ENCODE measurements around the gene AKAP12. TPM values are rescaled to one million over a fixed set of nuclear protein-coding genes. Genes with fewer than 3 reads are reported as not detected.

Gene AKAP12
- total RNA-seq, 1 donor from 2014 or later = 5.0 TPM

DNA sequence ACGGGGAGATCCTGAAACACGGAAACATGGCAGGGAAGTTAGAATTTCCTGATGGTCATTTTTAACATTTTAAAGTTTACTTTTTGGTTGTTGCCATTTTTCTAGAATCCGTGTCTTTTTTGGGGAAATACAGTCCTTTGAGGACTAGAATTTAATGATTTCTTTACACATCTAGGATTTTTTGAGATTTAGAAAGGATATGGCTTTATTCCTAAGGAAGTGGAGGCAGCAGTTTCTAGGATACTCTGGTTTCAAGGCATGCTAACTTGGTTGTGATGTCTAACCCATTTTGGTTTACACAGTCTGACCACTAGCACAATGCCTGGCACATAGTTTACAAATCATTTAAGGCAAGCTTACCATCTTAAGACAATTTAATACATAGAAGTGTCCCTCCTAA is 152.7 kb downstream of the AKAP12 start:
- intact Hi-C loops (cut with micrococcal nuclease) = loop anchor here (2.0 to 10.0 kb wide), 4 partner anchors 14 to 1848 kb away; partner anchors contain the start of genes MTRF1L and PPIL4

GRCh38 chr6:151393410-151393809 is 153.6 kb downstream of the AKAP12 start:
- intact Hi-C loops (cut with micrococcal nuclease) = loop anchor here (2.0 to 10.0 kb wide), 4 partner anchors 13 to 1849 kb away; partner anchors contain the start of genes MTRF1L and PPIL4

GRCh38 chr6:151399679-151400078 is 159.9 kb downstream of the AKAP12 start:
- intact Hi-C loops (cut with micrococcal nuclease) = loop anchor here (10.0 kb wide), 2 partner anchors 775 to 1855 kb away; partner anchors contain the start of gene PPIL4

- intact Hi-C loops (cut with micrococcal nuclease) = no loop called here
Observed at GRCh38 chr6:151400473-151400872, 160.7 kb downstream of the AKAP12 start.

DNA sequence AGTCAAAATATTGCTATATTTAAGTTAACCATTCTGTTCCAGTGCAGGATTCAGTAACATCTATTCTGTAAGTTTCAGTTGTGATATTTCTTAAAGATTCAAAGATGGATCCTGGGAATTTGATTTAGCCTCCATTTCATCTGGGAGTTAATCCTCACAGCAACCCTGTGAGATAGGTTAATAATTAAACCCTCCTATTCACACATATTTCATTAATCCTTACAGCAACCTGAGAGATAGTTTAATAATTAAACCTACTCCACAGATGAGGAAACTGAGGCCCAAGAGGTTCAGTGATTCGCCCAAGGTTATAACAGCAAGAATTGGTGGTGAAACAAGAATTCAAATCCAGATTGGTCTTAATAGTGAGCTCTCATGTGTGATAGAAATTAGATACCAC is 162.5 kb downstream of the AKAP12 start:
- intact Hi-C loops (cut with micrococcal nuclease) = no loop called here

DNA sequence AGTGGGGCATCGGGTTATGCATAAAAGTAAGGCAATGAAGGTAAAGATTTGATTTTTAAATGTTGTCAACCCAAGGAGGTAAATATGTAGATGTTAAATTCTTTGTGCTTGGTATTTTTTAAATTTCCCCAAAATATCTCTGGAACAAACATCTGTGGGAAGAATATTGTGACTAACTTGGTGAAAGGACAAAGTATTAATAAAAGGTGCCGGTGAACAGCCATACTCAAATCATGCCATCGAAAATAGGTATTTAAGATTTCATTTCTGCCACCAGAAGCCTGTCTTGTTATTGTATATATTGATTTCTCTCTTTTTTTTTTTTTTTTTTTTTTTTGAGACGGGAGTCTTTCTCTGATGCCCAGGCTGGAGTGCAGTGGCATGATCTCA is 164.1 kb downstream of the AKAP12 start:
- intact Hi-C loops (cut with micrococcal nuclease) = no loop called here

Other genes starting within 250 kb of the AKAP12 start
- gene ZBTB2, start 151.6 kb downstream of the AKAP12 start, total RNA-seq = 24.6 and 26.7 TPM in 2 replicates
- gene RMND1, start 212.2 kb downstream of the AKAP12 start, total RNA-seq = 14.9 and 17.1 TPM in 2 replicates

All from T-helper 2 cell treated with Interferon-gamma antibody and Interleukin-4, amounts not matched to agents 100 ng/mL and 5 ng/mL, for 36 hours (primary cell).